H7 (cell line): ENCODE results near the gene ALG14. TPM values are rescaled to one million over a fixed set of nuclear protein-coding genes. Genes with fewer than 3 reads are reported as not detected.

Experiments
- DNase-seq: peaks from one replicate; pipeline ENCODE4 v3.0.0; 2012
- H3K27me3 ChIP-seq: 2 replicates; pipeline ENCODE4 v1.6.0; 2011; ENCODE audit warnings: mild to moderate bottlenecking, low read length; ENCODE audit not compliant: control insufficient read depth, insufficient read depth
- H3K36me3 ChIP-seq: replicated peaks from 2 replicates; pipeline ENCODE4 v1.5.1; 2011; ENCODE audit warnings: low read length; ENCODE audit not compliant: control insufficient read depth, insufficient read depth
- H3K4me3 ChIP-seq: 2 replicates; pipeline ENCODE4 v1.5.1; 2011; ENCODE audit warnings: low read depth, mild to moderate bottlenecking, control low read depth, low read length, moderate library complexity; ENCODE audit not compliant: insufficient read depth
- total RNA-seq: library from RNA; depleted of rRNA; stranded (reverse); fragments of >200 nt; shearing (Covaris generic); gene quantifications from 2 replicates; pipeline ENCODE4 v1.2.3, GENCODE V29; 2014; rRNA removed

Gene ALG14, protein sequence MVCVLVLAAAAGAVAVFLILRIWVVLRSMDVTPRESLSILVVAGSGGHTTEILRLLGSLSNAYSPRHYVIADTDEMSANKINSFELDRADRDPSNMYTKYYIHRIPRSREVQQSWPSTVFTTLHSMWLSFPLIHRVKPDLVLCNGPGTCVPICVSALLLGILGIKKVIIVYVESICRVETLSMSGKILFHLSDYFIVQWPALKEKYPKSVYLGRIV
- 0.67 and 0.73 TPM in 2 replicates for total RNA-seq

DNA sequence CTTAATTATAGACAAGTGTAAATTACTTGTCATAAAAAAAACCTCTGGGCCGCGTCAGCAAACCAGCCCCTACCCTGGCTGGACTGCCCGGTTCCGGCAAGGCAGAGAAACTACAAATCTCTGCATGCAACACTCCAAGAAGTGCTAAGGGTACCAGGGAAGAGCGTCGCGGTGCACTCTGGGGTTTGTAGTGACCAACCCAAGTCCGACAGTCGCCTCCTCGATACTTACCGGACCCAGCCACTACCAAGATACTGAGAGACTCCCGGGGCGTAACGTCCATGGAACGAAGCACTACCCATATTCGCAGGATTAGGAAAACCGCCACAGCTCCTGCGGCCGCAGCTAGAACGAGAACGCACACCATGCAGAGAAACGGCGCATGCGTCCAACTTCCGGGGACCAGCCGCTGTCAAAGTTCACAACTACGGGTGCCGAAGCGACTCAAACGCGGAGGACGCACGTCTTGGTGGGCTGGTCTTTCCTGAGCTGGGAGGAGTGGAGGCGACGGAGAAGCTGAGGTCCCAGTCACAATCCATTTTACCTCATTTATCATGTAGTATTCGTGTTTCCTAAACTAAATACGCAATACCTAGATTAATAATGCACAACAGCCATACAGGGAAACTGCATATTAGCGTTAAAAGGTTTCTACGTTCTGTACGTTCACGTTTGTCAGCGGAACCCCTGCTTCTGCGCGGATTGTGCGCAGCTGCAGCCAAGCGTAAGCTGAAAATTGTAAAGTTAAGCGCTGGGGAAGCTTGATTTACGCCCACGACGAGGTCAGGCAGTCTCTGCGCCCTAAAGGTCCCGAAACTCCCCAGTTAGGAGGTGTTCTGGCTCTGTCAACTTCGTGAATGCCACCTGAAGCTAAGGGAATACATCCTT is at the start of gene ALG14:
ALG14 (minus strand) TSS at position 420 of the 888 bp plus-strand sequence; CDS start at position 367, 53 bp downstream.
- DNase-seq = peak; percentile 71
- Histone ChIP-seq H3K36me3 (no peaks in the 10 kb centered on the region), H3K4me3 (peak within 1 kb of the TSS; percentile 81), H3K27me3 (peaks cover 3% of the 10 kb centered on the region; the same call in 1 of the 2 replicates)

DNA sequence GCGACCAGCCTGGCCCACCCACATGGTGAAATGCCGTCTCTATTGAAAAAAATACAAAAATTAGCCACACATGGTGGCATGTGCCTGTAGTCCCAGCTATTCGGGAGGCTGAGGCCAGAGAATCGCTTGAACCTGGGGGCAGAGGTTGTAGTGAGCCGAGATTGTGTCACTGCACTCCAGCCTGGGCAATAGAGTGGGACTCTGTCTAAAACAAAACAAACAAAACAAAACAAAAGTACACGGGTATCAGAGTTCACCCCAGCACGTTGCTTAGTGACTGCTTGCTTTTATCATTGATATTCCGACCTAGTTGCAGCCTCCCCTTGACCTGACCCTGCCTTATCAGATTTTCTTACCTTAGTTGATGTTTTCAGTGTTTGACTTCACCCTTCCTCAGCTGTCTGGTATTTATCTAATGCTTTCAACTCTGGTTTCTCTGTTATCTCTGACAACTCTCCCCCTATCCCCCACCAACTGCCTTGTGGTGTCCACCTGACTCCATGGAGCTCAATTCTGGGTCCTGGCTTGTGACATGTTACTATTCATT is 49.5 kb upstream of the ALG14 start:
- peaks cover 19% of the 10 kb centered on the region for H3K27me3 ChIP-seq
- DNase-seq = no peak
- H3K36me3 ChIP-seq = no peaks in the 10 kb centered on the region
- no peak overlapping the region for H3K4me3 ChIP-seq

DNA sequence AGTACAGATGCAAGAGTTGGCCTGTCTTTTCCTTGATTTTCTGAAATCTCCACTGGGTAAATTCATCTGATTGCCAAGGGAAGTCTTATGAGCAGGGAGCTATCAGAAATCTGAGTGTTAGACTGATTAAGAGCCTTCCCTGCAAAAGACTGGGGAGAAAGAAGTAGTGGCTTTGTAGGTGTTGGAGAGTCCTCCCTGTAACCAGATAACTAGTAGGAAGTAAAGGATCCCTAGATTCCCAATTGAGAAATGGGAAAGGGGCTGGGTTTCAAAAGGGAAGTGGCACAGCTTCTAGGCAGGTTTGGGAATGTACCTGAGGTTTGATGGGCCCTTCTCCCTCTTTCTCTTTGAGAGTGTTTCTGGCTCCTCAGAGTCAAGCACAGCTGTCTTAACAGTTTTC is 46.5 kb upstream of the ALG14 start:
- DNase-seq = no peak
- no peak overlapping the region for H3K4me3 ChIP-seq
- H3K27me3 ChIP-seq = peaks cover 19% of the 10 kb centered on the region
- H3K36me3 ChIP-seq = no peaks in the 10 kb centered on the region

DNA sequence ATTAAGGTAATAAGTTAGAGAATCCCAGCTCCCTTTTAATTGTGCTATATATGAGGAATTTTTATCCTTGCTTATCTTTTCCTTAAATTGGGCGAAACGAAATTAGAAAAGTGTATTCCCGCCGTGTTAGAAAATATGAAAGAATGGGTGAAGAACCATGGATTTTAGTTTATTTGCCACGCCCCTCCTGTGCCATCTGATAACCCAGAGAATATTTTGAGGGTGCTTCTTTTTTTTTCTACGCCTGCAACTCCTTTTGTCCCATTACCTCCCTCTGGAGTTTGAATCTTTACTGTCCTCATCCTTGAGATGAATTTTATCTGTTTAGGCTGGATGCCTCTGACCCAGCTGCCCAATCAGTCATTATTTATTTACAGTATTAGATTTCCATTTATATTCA is 46.0 kb upstream of the ALG14 start:
- H3K27me3 ChIP-seq = peaks cover 19% of the 10 kb centered on the region
- no peaks in the 10 kb centered on the region for H3K36me3 ChIP-seq
- H3K4me3 ChIP-seq = no peak overlapping the region; the same call in 1 of the 2 replicates
- no peak for DNase-seq

DNA sequence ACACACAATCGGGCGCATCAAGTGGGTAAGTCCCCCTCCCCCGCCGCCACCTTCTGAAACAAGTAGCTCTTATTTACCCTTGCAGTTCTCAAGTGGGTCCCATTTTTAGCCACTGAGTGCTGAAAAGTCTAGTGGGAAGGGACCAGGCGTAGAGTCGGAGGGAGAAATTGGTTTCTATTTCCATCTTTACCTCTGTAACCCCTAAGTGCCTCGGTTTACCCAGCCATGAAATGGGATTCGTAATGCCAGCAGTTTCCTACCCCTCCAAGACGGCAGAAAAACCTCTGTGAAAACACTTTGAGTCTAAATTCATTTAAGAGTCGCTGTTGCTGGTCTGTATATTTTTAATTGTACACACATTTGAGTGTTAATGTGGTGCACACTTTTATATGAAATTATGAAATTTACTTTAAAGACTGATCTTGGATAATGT is 45.3 kb upstream of the ALG14 start:
- H3K36me3 ChIP-seq = no peaks in the 10 kb centered on the region
- H3K4me3 ChIP-seq = peak overlapping the region; percentile 78
- no peak for DNase-seq
- peaks cover 19% of the 10 kb centered on the region for H3K27me3 ChIP-seq

DNA sequence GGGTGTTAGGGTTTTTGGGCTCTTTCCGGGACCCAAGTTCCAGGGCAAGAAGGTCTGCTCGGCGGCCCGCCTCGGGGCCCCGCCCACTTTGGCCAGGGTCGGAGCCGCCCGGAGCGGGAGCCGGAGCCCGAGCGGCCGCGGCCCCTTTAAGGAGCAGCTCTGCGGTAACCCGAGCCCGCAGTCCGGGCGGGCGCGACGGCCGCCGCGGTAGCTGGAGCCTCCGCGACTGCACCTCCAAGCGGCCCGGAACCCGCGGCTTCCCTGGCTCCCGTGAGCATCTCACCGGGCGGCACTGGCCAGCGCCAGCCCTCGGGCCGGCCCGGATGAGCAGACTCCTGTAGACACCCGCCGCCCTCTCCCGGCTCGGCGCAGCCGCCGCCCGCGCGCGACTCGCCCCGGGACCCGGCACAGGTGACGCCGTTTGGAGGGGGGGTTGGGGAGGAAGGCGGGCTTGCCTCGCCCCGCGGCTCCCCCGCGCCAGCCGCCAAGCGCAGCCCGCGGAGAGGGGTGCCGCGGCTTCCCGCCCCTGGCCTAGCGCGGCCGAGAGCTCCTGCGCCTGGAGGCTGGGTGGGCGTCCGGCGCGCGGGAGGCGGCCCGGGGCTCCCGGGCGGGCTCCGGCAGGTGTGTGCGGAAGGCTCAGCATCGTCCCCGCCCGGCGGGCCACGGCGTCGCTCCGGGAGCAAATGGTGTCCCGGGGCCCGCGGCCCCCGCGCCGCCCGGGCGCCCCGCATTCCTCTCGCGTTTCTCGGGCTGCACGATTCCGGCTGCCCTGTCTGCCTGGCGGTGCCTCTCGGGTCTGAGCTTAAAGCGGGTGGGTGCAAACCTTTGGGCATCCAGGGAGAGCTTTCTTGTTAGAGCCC is 44.7 kb upstream of the ALG14 start, which contains the start of gene TLCD4:
TLCD4 (plus strand) TSS at position 149 of the 860 bp plus-strand sequence. CDS start 26,547 bp downstream, outside the sequence.
- Histone ChIP-seq H3K4me3 (peak within 1 kb of the TSS; percentile 78), H3K36me3 (no peaks in the 10 kb centered on the region), H3K27me3 (peaks cover 19% of the 10 kb centered on the region)
- peak; percentile 90 for DNase-seq

DNA sequence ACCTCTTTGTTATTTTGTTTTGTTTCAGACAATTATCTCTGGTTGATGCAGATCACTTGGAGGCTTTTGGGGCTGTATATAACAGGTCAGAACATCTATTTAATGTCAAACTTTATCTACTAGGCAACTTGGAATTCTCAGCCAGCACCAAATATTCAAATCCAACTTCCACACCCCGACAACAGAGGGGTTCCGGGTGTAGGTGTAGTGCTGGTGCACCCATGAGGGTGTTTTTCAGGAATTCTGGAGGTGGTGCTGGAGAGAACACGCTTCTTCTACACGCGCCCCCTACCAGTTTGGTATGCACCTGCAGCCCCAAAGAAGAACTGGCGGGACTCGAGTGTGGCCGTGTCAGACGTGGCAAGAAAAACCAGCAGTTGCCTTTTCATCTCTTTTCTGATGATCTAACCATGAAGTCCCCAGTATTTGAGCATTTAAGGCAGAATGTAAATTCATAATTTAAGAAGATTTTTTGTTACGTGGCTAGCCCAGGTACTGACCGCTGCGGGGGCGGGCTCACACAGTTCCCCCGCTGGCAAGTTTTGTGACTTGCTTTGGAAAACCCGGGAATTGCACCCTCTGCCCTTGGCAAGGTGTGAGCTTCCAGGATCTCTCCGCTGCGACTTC is 43.9 kb upstream of the ALG14 start:
- Histone ChIP-seq H3K4me3 (peak overlapping the region; percentile 78), H3K27me3 (peaks cover 19% of the 10 kb centered on the region), H3K36me3 (no peaks in the 10 kb centered on the region)
- DNase-seq = peak; percentile 80

DNA sequence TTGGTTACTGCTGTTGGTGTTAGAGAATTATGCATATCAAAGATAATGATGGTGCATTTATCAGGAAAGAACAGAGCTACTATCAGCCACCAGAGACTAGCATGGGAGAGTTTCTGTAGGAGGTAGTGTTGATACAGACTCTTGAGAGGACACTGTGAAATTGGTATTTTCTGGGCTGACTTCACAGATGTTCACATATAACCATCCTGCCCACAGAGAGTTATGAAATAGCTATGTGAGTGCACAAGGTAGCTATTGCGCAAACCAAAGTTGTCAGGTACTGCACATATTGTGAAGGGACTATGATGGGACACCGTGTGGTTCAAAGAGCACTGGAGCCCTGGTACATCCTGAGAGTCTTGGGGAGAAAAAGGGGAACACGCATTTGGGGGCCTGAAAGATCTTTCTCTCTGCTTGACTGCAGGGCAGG is 43.0 kb upstream of the ALG14 start:
- H3K27me3 ChIP-seq = peaks cover 19% of the 10 kb centered on the region
- DNase-seq = no peak
- no peak overlapping the region for H3K4me3 ChIP-seq
- H3K36me3 ChIP-seq = no peaks in the 10 kb centered on the region

DNA sequence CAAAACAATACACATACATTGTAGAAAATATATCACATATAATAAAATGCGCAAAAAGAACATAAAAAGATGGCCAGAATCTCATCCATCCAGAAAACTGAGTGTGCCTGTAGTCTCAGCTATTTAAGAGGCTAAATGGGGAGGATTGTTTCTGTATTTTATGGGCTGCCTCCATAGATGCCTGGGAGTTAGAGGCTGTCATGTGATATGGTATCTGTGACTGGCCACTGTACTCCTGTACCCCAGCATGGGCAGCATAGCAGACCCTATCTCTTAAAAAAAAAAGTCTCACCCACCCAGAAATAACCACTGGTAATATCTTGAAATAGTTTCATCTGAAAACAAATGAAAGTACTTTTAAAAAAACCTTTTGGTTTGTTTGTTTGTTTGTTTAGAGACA is 40.9 kb upstream of the ALG14 start:
- no peak for DNase-seq
- H3K36me3 ChIP-seq = no peaks in the 10 kb centered on the region
- H3K4me3 ChIP-seq = no peak overlapping the region
- H3K27me3 ChIP-seq = peaks cover 9% of the 10 kb centered on the region

DNA sequence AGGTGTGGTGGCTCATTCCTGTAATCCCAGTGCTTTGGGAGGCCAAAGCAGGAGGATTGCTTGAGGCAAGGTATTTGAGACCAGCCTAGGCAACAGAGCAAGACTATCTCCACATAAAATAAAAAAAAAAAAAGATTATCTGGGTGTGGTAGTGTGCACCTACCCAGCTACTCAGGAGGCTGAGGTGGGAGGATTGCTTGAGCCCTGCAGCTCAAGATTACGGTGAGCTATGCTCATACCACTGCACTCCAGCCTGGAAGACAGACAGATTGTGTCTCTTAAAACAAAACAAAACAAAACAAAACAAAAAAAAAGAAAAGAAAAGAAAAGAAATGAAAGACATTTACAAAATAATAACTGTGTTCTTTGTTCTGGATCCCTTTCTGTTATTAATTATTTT is 38.3 kb upstream of the ALG14 start:
- no peaks in the 10 kb centered on the region for H3K36me3 ChIP-seq
- H3K27me3 ChIP-seq = no peaks in the 10 kb centered on the region
- H3K4me3 ChIP-seq = no peak overlapping the region
- no peak for DNase-seq

DNA sequence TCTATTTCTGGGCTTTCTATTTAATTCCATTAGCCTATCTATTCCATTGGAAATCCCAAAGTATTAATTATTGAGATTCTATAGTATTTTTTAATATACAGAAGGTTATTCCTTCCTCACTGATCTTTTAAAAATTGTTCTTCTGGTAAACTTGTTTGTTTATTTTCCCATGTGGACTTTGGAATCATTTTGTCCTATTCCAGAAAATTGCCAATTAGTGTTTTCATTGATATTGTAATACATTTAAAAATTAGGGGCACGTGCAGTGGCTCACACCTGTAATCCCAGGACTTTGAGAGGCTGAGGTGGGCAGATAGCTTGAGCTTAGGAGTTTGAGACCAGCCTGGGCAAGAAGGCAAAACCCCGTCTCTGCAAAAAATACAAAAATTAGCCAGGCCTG is 36.0 kb upstream of the ALG14 start:
- DNase-seq = no peak
- no peaks in the 10 kb centered on the region for H3K27me3 ChIP-seq
- H3K4me3 ChIP-seq = no peak overlapping the region
- no peaks in the 10 kb centered on the region for H3K36me3 ChIP-seq

DNA sequence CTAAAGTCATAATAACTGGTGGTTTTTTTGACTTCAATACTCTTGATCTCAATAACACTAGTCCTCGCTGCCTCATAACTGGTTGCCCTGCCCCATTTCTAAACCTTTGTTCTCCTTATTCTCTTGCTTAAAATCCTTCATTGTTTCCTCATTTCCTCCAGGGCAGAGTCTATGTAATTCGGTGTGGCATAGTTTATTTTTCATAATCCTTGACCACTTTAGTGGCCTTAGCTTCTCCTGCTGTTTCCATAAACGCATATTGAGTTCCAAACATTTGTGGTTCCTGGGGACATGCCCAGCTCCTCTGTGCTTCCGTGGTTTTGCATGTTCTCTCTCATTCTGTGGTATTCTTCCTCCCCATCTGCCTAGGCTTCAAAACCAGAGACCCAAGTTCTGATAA is 25.4 kb upstream of the ALG14 start:
- H3K27me3 ChIP-seq = no peaks in the 10 kb centered on the region
- no peak overlapping the region for H3K4me3 ChIP-seq
- H3K36me3 ChIP-seq = no peaks in the 10 kb centered on the region
- no peak for DNase-seq

DNA sequence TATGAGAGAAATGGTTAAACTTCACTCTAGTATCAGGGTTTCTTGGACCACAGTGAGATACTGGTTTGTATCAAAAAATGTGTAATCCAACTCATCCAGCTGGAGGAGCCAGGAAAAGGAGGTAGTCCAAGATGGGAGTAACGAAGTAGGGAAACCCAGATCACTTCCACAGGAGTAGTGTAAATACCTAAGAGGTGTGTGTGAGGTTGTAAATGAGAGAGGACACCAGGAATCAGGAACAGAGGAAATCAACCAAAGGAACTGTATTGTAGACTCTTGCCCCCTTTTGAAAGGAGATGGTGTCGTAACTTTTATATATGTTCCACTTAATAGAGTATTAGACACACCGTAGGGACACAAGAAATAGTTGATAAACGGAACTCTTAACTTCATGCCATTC is 24.7 kb upstream of the ALG14 start:
- H3K27me3 ChIP-seq = no peaks in the 10 kb centered on the region
- H3K4me3 ChIP-seq = no peak overlapping the region
- no peak for DNase-seq
- no peaks in the 10 kb centered on the region for H3K36me3 ChIP-seq
